ENCODE results near the gene DDX11.

- TF ChIP-seq, protein P1, sequence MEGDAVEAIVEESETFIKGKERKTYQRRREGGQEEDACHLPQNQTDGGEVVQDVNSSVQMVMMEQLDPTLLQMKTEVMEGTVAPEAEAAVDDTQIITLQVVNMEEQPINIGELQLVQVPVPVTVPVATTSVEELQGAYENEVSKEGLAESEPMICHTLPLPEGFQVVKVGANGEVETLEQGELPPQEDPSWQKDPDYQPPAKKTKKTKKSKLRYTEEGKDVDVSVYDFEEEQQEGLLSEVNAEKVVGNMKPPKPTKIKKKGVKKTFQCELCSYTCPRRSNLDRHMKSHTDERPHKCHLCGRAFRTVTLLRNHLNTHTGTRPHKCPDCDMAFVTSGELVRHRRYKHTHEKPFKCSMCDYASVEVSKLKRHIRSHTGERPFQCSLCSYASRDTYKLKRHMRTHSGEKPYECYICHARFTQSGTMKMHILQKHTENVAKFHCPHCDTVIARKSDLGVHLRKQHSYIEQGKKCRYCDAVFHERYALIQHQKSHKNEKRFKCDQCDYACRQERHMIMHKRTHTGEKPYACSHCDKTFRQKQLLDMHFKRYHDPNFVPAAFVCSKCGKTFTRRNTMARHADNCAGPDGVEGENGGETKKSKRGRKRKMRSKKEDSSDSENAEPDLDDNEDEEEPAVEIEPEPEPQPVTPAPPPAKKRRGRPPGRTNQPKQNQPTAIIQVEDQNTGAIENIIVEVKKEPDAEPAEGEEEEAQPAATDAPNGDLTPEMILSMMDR (IDR thresholded peaks at IDR 0.05): no peak
- no peak for TF ChIP-seq POLR2A (IDR thresholded peaks at IDR 0.05)
Observed at GRCh38 chr12:31089072-31089471, 15.4 kb downstream of the DDX11 start.
